B cell (primary cell): Measurements from ENCODE around the gene PPP5C. TPM values are rescaled to one million over a fixed set of nuclear protein-coding genes. Genes with fewer than 3 reads are reported as not detected.

Experiments
- ATAC-seq: fragments of 200-7000 bp; cut with Tn5 transposase; one replicate; pipeline ENCODE4 v1.10.0; 2021; ENCODE audit warnings: low read depth, mild to moderate bottlenecking, moderate number of reproducible peaks, moderate library complexity
- CTCF ChIA-PET: fragments of 350-600 bp; sonication (Branson Sonifier 250); formaldehyde crosslinking; loops from one replicate; lab custom pipeline; 2021; ENCODE audit warnings: antibody characterized with exemption, inconsistent platforms; lab: Charles Lee
- POLR2A ChIA-PET: fragments of 350-600 bp; sonication (Branson Sonifier 250); formaldehyde crosslinking; loops from one replicate; lab custom pipeline; 2021; ENCODE audit warnings: antibody characterized with exemption; lab: Charles Lee
- DNase-seq: peaks from one replicate; pipeline ENCODE4 v3.0.0; 2013
- H2AFZ ChIP-seq: 2 replicates; pipeline ENCODE4 v1.6.1; 2012; ENCODE audit warnings: mild to moderate bottlenecking, low read depth, low read length; ENCODE audit not compliant: insufficient read depth, poor library complexity, severe bottlenecking
- H3K27ac ChIP-seq, 2 donors: 1 replicate in 1 of 2; 2 replicates in 1 of 2; pipeline ENCODE4 v1.5.1; 2012 to 2013; ENCODE audit warnings: low read length in 2 of 2, mild to moderate bottlenecking in 2 of 2, moderate library complexity in 1 of 2
- H3K27me3 ChIP-seq, 4 experiments: fragments of 200-600 bp in 1 of 4; sonication (generic) in 1 of 4; replicated peaks in 1 of 4; 1 replicate in 2 of 4; 2 replicates in 2 of 4; pipeline versions ENCODE4 v1.6.1 to v1.7.0; 2013 to 2016; ENCODE audit warnings: low read length in 3 of 4, mild to moderate bottlenecking in 2 of 4, mixed read lengths in 1 of 4, moderate library complexity in 1 of 4; ENCODE audit not compliant: insufficient read depth in 4 of 4, control insufficient read depth in 3 of 4; ENCODE audit errors: control extremely low read depth in 1 of 4
- H3K36me3 ChIP-seq, 2 experiments: replicated peaks in 1 of 2; 1 replicate in 1 of 2; 2 replicates in 1 of 2; pipeline versions ENCODE4 v1.6.1 to v1.7.1; 2013; ENCODE audit warnings: low read length in 1 of 2; ENCODE audit not compliant: insufficient read depth in 2 of 2, control insufficient read depth in 1 of 2; ENCODE audit errors: control extremely low read depth in 1 of 2, extremely low read depth in 1 of 2
- H3K4me1 ChIP-seq, 2 donors: fragments of 200-600 bp in 1 of 2; sonication (generic) in 1 of 2; 1 replicate in 1 of 2; 2 replicates in 1 of 2; pipeline versions ENCODE4 v1.5.1 to v1.6.1; 2013 to 2017; ENCODE audit warnings: low read length in 2 of 2; ENCODE audit not compliant: control insufficient read depth in 2 of 2, insufficient read depth in 2 of 2
- H3K4me2 ChIP-seq: replicated peaks from 2 replicates; pipeline ENCODE3; 2012; ENCODE audit warnings: mild to moderate bottlenecking, low read depth, low read length; ENCODE audit not compliant: poor library complexity, severe bottlenecking
- H3K4me3 ChIP-seq, 5 experiments: fragments of 200-600 bp in 1 of 5; sonication (generic) in 1 of 5; 1 replicate in 3 of 5; 2 replicates in 2 of 5; pipeline versions ENCODE4 v1.5.1 to v1.7.0; 2011 to 2016; ENCODE audit warnings: low read length in 4 of 5, mild to moderate bottlenecking in 4 of 5, low read depth in 2 of 5, control low read depth in 1 of 5, moderate library complexity in 1 of 5; ENCODE audit not compliant: insufficient read depth in 1 of 5; ENCODE audit errors: control extremely low read depth in 1 of 5, extremely low read depth in 1 of 5
- H3K79me2 ChIP-seq: fragments of 200-600 bp; sonication (generic); one replicate; pipeline ENCODE4 v1.6.0; 2016; ENCODE audit warnings: low read length; ENCODE audit not compliant: control insufficient read depth, insufficient read depth
- H3K9ac ChIP-seq: fragments of 200-600 bp; sonication (generic); 2 replicates; pipeline ENCODE4 v1.6.1; 2017; ENCODE audit warnings: mild to moderate bottlenecking, low read length, moderate library complexity
- H3K9me3 ChIP-seq, 3 donors: one replicate each; pipeline versions ENCODE4 v1.6.1 to v1.7.1; 2013; ENCODE audit warnings: low read length in 2 of 3; ENCODE audit not compliant: control insufficient read depth in 2 of 3, insufficient read depth in 1 of 3; ENCODE audit errors: control extremely low read depth in 1 of 3
- H4K20me1 ChIP-seq: 2 replicates; pipeline ENCODE4 v1.6.0; 2012; ENCODE audit warnings: mild to moderate bottlenecking, low read length; ENCODE audit not compliant: insufficient read depth, control insufficient read depth, poor library complexity, severe bottlenecking
- H3K27ac Mint-ChIP-seq: one replicate; pipeline ENCODE4 v1.8.0; 2021; ENCODE audit warnings: mixed read lengths
- H3K27me3 Mint-ChIP-seq: one replicate; pipeline ENCODE4 v1.8.0; 2021; ENCODE audit warnings: mixed read lengths
- H3K4me1 Mint-ChIP-seq: one replicate; pipeline ENCODE4 v1.8.0; 2021; ENCODE audit warnings: mixed read lengths
- H3K4me3 Mint-ChIP-seq: one replicate; pipeline ENCODE4 v1.8.0; 2021; ENCODE audit warnings: mixed read lengths
- H3K9me3 Mint-ChIP-seq: one replicate; pipeline ENCODE4 v1.8.0; 2022; ENCODE audit warnings: mixed read lengths; ENCODE audit not compliant: insufficient read depth
- CTCF ChIP-seq: fragments of 200-600 bp; IDR thresholded peaks from one replicate; pipeline ENCODE4 v1.8.0; 2022; ENCODE audit warnings: antibody characterized with exemption, mild to moderate bottlenecking
- EZH2 ChIP-seq: IDR thresholded peaks from 2 replicates; pipeline ENCODE4 v1.6.1; 2012; ENCODE audit warnings: borderline replicate concordance, low read depth, mild to moderate bottlenecking, moderate library complexity, low read length; ENCODE audit not compliant: insufficient read depth, poor library complexity, severe bottlenecking
- WGBS: methylation state at CpG from one replicate; pipeline ENCODE4 v1.1.5; 2013; ENCODE audit warnings: missing lambda C conversion rate; ENCODE audit not compliant: insufficient coverage; 5-methylcytosine and 5-hydroxymethylcytosine counted together
- intact Hi-C: fragments of 100-400 bp; cut with micrococcal nuclease; formaldehyde crosslinking; loops from one replicate; pipeline ENCODE4 v1.10.0; 2022
- polyA plus RNA-seq: library from polyadenylated mRNA; depleted of rRNA; stranded (reverse); fragments of >200 nt; gene quantifications from 2 replicates; pipeline ENCODE4 v1.2.3, GENCODE V29; 2012
- total RNA-seq, 2 donors: library from RNA; stranded (reverse); fragments of 120-200 nt in 1 of 2; gene quantifications; 1 replicate in 1 of 2; 2 replicates in 1 of 2; pipeline versions ENCODE4 v1.2.3 to v1.2.4, GENCODE V29; 2013 to 2022

The PPP5C gene
- total and polyA plus RNA-seq, 2 donors (not counting 1 experiment from before 2014, with no cell fraction given): 51.2 to 70.5 TPM

GRCh38 chr19:46347572-46347883 lies 641 bp downstream of the PPP5C start:
- POLR2A ChIA-PET: no interaction called here
- H3K4me1 ChIP-seq: peaks cover 50 to 60% of the 10 kb centered on the region in 2 donors
- Mint-ChIP-seq H3K4me1 (peaks cover 60% of the 10 kb centered on the region), H3K9me3 (no peaks in the 10 kb centered on the region), H3K27ac (peak overlapping the region; percentile 92), H3K4me3 (peak overlapping the region; percentile 95), H3K27me3 (peaks cover 9% of the 10 kb centered on the region)
- intact Hi-C loops: loop anchor here (1.0 kb wide), 1 partner anchor 48 kb away; no protein-coding TSS in a partner anchor
- 0% methylated on average over 2 of the region's 3 CpGs for WGBS
- H4K20me1 ChIP-seq: peaks cover 15% of the 10 kb centered on the region
- H3K79me2 ChIP-seq: peaks cover 61% of the 10 kb centered on the region
- H3K27me3 ChIP-seq: no peaks in the 10 kb centered on the region
- H3K4me3 ChIP-seq: peak overlapping the region; percentile 53 to 99 (median 90)
- peak overlapping the region; percentile 96 for H2AFZ ChIP-seq
- DNase-seq: no peak
- H3K4me2 ChIP-seq: peak overlapping the region; percentile 83
- ATAC-seq: no peak
- CTCF ChIA-PET: interaction anchor here (0.7 to 1.7 kb wide), 3 partner anchors 37 to 1621 kb away, joined by 3 to 4 read pairs (median 3); no protein-coding TSS in a partner anchor
- H3K27ac ChIP-seq: peak overlapping the region in 1 of 2 donors; percentile 86
- H3K9ac ChIP-seq: peak overlapping the region; percentile 93
- peaks cover 0 to 3% (median 0%) of the 10 kb centered on the region in 3 donors for H3K9me3 ChIP-seq
- no peaks in the 10 kb centered on the region for H3K36me3 ChIP-seq
- TF ChIP-seq CTCF (peak; percentile 18), EZH2 (no peak)

- Mint-ChIP-seq H3K4me3 (peak overlapping the region; percentile 95), H3K9me3 (no peaks in the 10 kb centered on the region), H3K4me1 (peaks cover 63% of the 10 kb centered on the region), H3K27ac (peak overlapping the region; percentile 92), H3K27me3 (peaks cover 9% of the 10 kb centered on the region)
- peak overlapping the region; percentile 93 for H3K9ac ChIP-seq
- CTCF ChIA-PET: interaction anchor here (0.7 to 1.7 kb wide), 3 partner anchors 37 to 1622 kb away, joined by 3 to 4 read pairs (median 3); no protein-coding TSS in a partner anchor
- no peak for TF ChIP-seq EZH2
- TF ChIP-seq CTCF: no peak
- peaks cover 15% of the 10 kb centered on the region for H4K20me1 ChIP-seq
- H3K9me3 ChIP-seq: peaks cover 0 to 3% (median 0%) of the 10 kb centered on the region in 3 donors
- 82% methylated on average over 2 of the region's 5 CpGs for WGBS
- H3K4me2 ChIP-seq: peak overlapping the region; percentile 83
- H3K79me2 ChIP-seq: peaks cover 62% of the 10 kb centered on the region
- H3K4me3 ChIP-seq: peak overlapping the region in 2 of 5 experiments; percentile 90 to 93
- POLR2A ChIA-PET: no interaction called here
- intact Hi-C loops: loop anchor here (1.0 kb wide), 1 partner anchor 47 kb away; no protein-coding TSS in a partner anchor
- no peaks in the 10 kb centered on the region for H3K27me3 ChIP-seq
- H3K4me1 ChIP-seq: peaks cover 50 to 64% of the 10 kb centered on the region in 2 donors
- peaks cover 0 to under 1% of the 10 kb centered on the region in 2 experiments for H3K36me3 ChIP-seq
- no peak overlapping the region for H2AFZ ChIP-seq
- no peak overlapping the region for H3K27ac ChIP-seq
- ATAC-seq: no peak
- DNase-seq: no peak
Observed at GRCh38 chr19:46347985-46348384, 1.1 kb downstream of the PPP5C start.
